ENCODE results near the gene HSP90B1.

Gene HSP90B1

GRCh38 chr12:103958621-103959020 lies 28.4 kb downstream of the HSP90B1 start:
- no peak for TF ChIP-seq CTCF (conservative IDR thresholded peaks at IDR 0.05; ENCODE audit: low read depth, low read length)
- no peak overlapping the region for H3K4me3 ChIP-seq (ENCODE audit: low read length)
- no peak for DNase-seq (ENCODE audit: low read depth)

GRCh38 chr12:103960616-103961227 lies 30.5 kb downstream of the HSP90B1 start:
- DNase-seq (ENCODE audit: low read depth): no peak
- H3K4me3 ChIP-seq (ENCODE audit: low read length): no peak overlapping the region
- TF ChIP-seq CTCF (conservative IDR thresholded peaks at IDR 0.05; ENCODE audit: low read depth, low read length): no peak

GRCh38 chr12:103962493-103962892 lies 32.3 kb downstream of the HSP90B1 start:
- TF ChIP-seq CTCF (conservative IDR thresholded peaks at IDR 0.05; ENCODE audit: low read depth, low read length): no peak
- no peak overlapping the region for H3K4me3 ChIP-seq (ENCODE audit: low read length)
- DNase-seq (ENCODE audit: low read depth): no peak

- H3K4me3 ChIP-seq (ENCODE audit: low read length): peak overlapping the region; percentile 60
- TF ChIP-seq CTCF (conservative IDR thresholded peaks at IDR 0.05; ENCODE audit: low read depth, low read length): no peak
- no peak for DNase-seq (ENCODE audit: low read depth)
Measured at GRCh38 chr12:103964805-103965204, 34.6 kb downstream of the HSP90B1 start.

- DNase-seq (ENCODE audit: low read depth): no peak
- no peak for TF ChIP-seq CTCF (conservative IDR thresholded peaks at IDR 0.05; ENCODE audit: low read depth, low read length)
Measured at GRCh38 chr12:103965255-103965589, 35.0 kb downstream of the HSP90B1 start.

GRCh38 chr12:103965590-103966504 lies 35.6 kb downstream of the HSP90B1 start, which contains the start of gene TDG:
Gene TDG, plus strand, starts transcription at chr12:103965872. Its CDS starts 166 bp downstream, at chr12:103966038.
- no peak for TF ChIP-seq CTCF (conservative IDR thresholded peaks at IDR 0.05; ENCODE audit: low read depth, low read length)
- peak; percentile 96 for DNase-seq (ENCODE audit: low read depth)
- H3K4me3 ChIP-seq (ENCODE audit: low read length): peak within 1 kb of the TSS; percentile 60

More at GRCh38 chr12:103965255-103965589, 35.0 kb downstream of the HSP90B1 start:
- H3K4me3 ChIP-seq (ENCODE audit: low read length): peak overlapping the region; percentile 60
